Measurements from ENCODE around the gene CTNNA3.

GRCh38 chr10:66366163-66366562 is 1329.8 kb downstream of the CTNNA3 start:
- TF ChIP-seq CTCF (IDR thresholded peaks at IDR 0.05) (no peak), POLR2A (IDR thresholded peaks at IDR 0.05) (no peak)

All from testis (tissue), 2 donors.